Measurements from ENCODE around the gene TIPARP.
"Not testable (repeated sequence)": the region's sequence is repeated elsewhere in the genome, so short reads cannot be mapped to it uniquely, and the experiment has no call there.

TIPARP gene

GRCh38 chr3:156646958-156647357 lies 27.4 kb upstream of the TIPARP start:
- Histone ChIP-seq H3K27me3 (replicated peaks in 2 of 5; ENCODE audit: control insufficient read depth in 4 of 5, insufficient read depth in 5 of 5, low read length in 4 of 5) (no peaks in the 10 kb centered on the region), H3K9me3 (ENCODE audit: control extremely low read depth in 1 of 5, control insufficient read depth in 4 of 5, insufficient read depth in 2 of 5, low read depth in 1 of 5, low read length in 4 of 5) (peaks cover 0 to 6% (median 3%) of the 10 kb centered on the region in 5 experiments), H3K27ac (ENCODE audit: insufficient read depth in 1 of 2, low read depth in 1 of 2, low read length in 2 of 2, poor library complexity in 1 of 2, severe bottlenecking in 2 of 2) (no peak overlapping the region), H3K4me3 (ENCODE audit: control insufficient read depth in 1 of 7, extremely low read depth in 1 of 7, insufficient read depth in 4 of 7, low read depth in 2 of 7, low read length in 6 of 7) (no peak overlapping the region), H3K4me1 (ENCODE audit: control extremely low read depth in 1 of 4, control insufficient read depth in 4 of 4, insufficient read depth in 4 of 4, low read length in 3 of 4) (peaks cover 17 to 51% (median 24%) of the 10 kb centered on the region in 4 experiments), H3K36me3 (ENCODE audit: control insufficient read depth in 4 of 4, insufficient read depth in 4 of 4, low read length in 3 of 4) (no peaks in the 10 kb centered on the region)
- ChIA-PET POLR2A (no interaction called here), CTCF (interaction anchor here (1.4 to 1.7 kb wide), 2 partner anchors 11 to 92 kb away, joined by 4 read pairs; partner anchors contain the start of gene SSR3)
- DNase-seq = no peak

GRCh38 chr3:156648086-156648485 lies 26.3 kb upstream of the TIPARP start:
- no peaks in the 10 kb centered on the region for H3K36me3 ChIP-seq (ENCODE audit: control insufficient read depth in 4 of 4, insufficient read depth in 4 of 4, low read length in 3 of 4)
- no peaks in the 10 kb centered on the region for H3K27me3 ChIP-seq (replicated peaks in 2 of 5; ENCODE audit: control insufficient read depth in 4 of 5, insufficient read depth in 5 of 5, low read length in 4 of 5)
- WGBS (ENCODE audit: insufficient coverage) = 100% methylated on average over 2 of the region's 3 CpGs
- ChIA-PET CTCF (interaction anchor here (0.8 to 1.7 kb wide), 5 partner anchors 26 to 106 kb away, joined by 3 to 4 read pairs (median 4); partner anchors contain the start of genes SSR3 and TIPARP), POLR2A (no interaction called here)
- H3K9me3 ChIP-seq (ENCODE audit: control extremely low read depth in 1 of 5, control insufficient read depth in 4 of 5, insufficient read depth in 2 of 5, low read depth in 1 of 5, low read length in 4 of 5) = peaks cover 0 to 6% (median 3%) of the 10 kb centered on the region in 5 experiments
- no peak overlapping the region for H3K27ac ChIP-seq (ENCODE audit: insufficient read depth in 1 of 2, low read depth in 1 of 2, low read length in 2 of 2, poor library complexity in 1 of 2, severe bottlenecking in 2 of 2)
- peaks cover 11 to 39% (median 17%) of the 10 kb centered on the region in 4 experiments for H3K4me1 ChIP-seq (ENCODE audit: control extremely low read depth in 1 of 4, control insufficient read depth in 4 of 4, insufficient read depth in 4 of 4, low read length in 3 of 4)
- no peak overlapping the region for H3K4me3 ChIP-seq (ENCODE audit: control insufficient read depth in 1 of 7, extremely low read depth in 1 of 7, insufficient read depth in 4 of 7, low read depth in 2 of 7, low read length in 6 of 7)
- no peak for DNase-seq

- ChIA-PET POLR2A (no interaction called here), CTCF (interaction anchor here (1.7 kb wide), 1 partner anchor 433 kb away, joined by 6 read pairs; no protein-coding TSS in a partner anchor)
- no peaks in the 10 kb centered on the region for H3K27me3 ChIP-seq (replicated peaks in 2 of 5; ENCODE audit: control insufficient read depth in 4 of 5, insufficient read depth in 5 of 5, low read length in 4 of 5)
- H3K36me3 ChIP-seq (ENCODE audit: control insufficient read depth in 4 of 4, insufficient read depth in 4 of 4, low read length in 3 of 4) = no peaks in the 10 kb centered on the region
- peaks cover 0 to 6% (median 3%) of the 10 kb centered on the region in 5 experiments for H3K9me3 ChIP-seq (ENCODE audit: control extremely low read depth in 1 of 5, control insufficient read depth in 4 of 5, insufficient read depth in 2 of 5, low read depth in 1 of 5, low read length in 4 of 5)
- no CpG with 5 or more reads among the region's 1 CpG for WGBS (ENCODE audit: insufficient coverage)
- peak in 2 of 3 donors; percentile 27 to 44 for DNase-seq
- peaks cover 0 to 24% (median 4%) of the 10 kb centered on the region in 4 experiments for H3K4me1 ChIP-seq (ENCODE audit: control extremely low read depth in 1 of 4, control insufficient read depth in 4 of 4, insufficient read depth in 4 of 4, low read length in 3 of 4)
- no peak overlapping the region for H3K27ac ChIP-seq (ENCODE audit: insufficient read depth in 1 of 2, low read depth in 1 of 2, low read length in 2 of 2, poor library complexity in 1 of 2, severe bottlenecking in 2 of 2)
- H3K4me3 ChIP-seq (ENCODE audit: control insufficient read depth in 1 of 7, extremely low read depth in 1 of 7, insufficient read depth in 4 of 7, low read depth in 2 of 7, low read length in 6 of 7) = no peak overlapping the region
These were observed 24.7 kb upstream of the TIPARP start for GRCh38 chr3:156649681-156650080.

GRCh38 chr3:156652661-156653060 lies 21.7 kb upstream of the TIPARP start:
- no CpG with 5 or more reads among the region's 2 CpGs for WGBS (ENCODE audit: insufficient coverage)
- H3K9me3 ChIP-seq (ENCODE audit: control extremely low read depth in 1 of 5, control insufficient read depth in 4 of 5, insufficient read depth in 2 of 5, low read depth in 1 of 5, low read length in 4 of 5); H3K4me3 ChIP-seq (ENCODE audit: control insufficient read depth in 1 of 7, extremely low read depth in 1 of 7, insufficient read depth in 4 of 7, low read depth in 2 of 7, low read length in 6 of 7); POLR2A ChIA-PET; DNase-seq; H3K36me3 ChIP-seq (ENCODE audit: control insufficient read depth in 4 of 4, insufficient read depth in 4 of 4, low read length in 3 of 4); H3K27ac ChIP-seq (ENCODE audit: insufficient read depth in 1 of 2, low read depth in 1 of 2, low read length in 2 of 2, poor library complexity in 1 of 2, severe bottlenecking in 2 of 2); H3K27me3 ChIP-seq (replicated peaks in 2 of 5; ENCODE audit: control insufficient read depth in 4 of 5, insufficient read depth in 5 of 5, low read length in 4 of 5): not testable (repeated sequence)
- CTCF ChIA-PET = interaction anchor here (3.0 kb wide), 1 partner anchor 21 kb away, joined by 13 read pairs; no protein-coding TSS in a partner anchor
- peaks cover 0 to 12% (median 4%) of the 10 kb centered on the region in 4 experiments for H3K4me1 ChIP-seq (ENCODE audit: control extremely low read depth in 1 of 4, control insufficient read depth in 4 of 4, insufficient read depth in 4 of 4, low read length in 3 of 4)

DNA sequence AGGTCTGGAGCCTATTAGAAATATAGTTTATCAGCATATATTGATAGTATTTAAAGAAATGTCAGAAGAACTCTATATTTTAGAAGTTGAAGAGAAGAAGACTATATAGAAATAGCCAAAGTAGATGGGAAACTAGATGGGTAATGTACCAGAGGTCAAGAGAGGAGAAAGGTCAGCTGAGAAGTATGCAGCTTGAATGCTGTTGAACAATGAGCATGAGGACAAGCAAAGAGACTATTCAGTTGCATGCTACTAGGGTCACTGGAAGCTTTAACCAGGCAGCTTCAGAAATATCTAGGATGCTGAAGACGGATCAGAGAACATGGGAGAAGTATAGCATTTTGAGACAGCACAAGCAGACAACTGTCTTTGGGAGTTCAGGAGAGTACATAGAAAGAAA lies 19.6 kb upstream of the TIPARP start:
- ChIA-PET POLR2A (no interaction called here), CTCF (interaction anchor here (1.0 to 3.0 kb wide), 3 partner anchors 9 to 19 kb away, joined by 3 to 13 read pairs (median 3); no protein-coding TSS in a partner anchor)
- H3K4me1 ChIP-seq (ENCODE audit: control extremely low read depth in 1 of 4, control insufficient read depth in 4 of 4, insufficient read depth in 4 of 4, low read length in 3 of 4) = peaks cover 0 to 5% (median under 1%) of the 10 kb centered on the region in 4 experiments
- H3K27me3 ChIP-seq (replicated peaks in 2 of 5; ENCODE audit: control insufficient read depth in 4 of 5, insufficient read depth in 5 of 5, low read length in 4 of 5) = no peaks in the 10 kb centered on the region
- no peaks in the 10 kb centered on the region for H3K36me3 ChIP-seq (ENCODE audit: control insufficient read depth in 4 of 4, insufficient read depth in 4 of 4, low read length in 3 of 4)
- WGBS (ENCODE audit: insufficient coverage) = 100% methylated on average over 1 of the region's 1 CpG
- H3K27ac ChIP-seq (ENCODE audit: insufficient read depth in 1 of 2, low read depth in 1 of 2, low read length in 2 of 2, poor library complexity in 1 of 2, severe bottlenecking in 2 of 2) = no peak overlapping the region
- H3K4me3 ChIP-seq (ENCODE audit: control insufficient read depth in 1 of 7, extremely low read depth in 1 of 7, insufficient read depth in 4 of 7, low read depth in 2 of 7, low read length in 6 of 7) = no peak overlapping the region
- no peak for DNase-seq
- no peaks in the 10 kb centered on the region for H3K9me3 ChIP-seq (ENCODE audit: control extremely low read depth in 1 of 5, control insufficient read depth in 4 of 5, insufficient read depth in 2 of 5, low read depth in 1 of 5, low read length in 4 of 5)

DNA sequence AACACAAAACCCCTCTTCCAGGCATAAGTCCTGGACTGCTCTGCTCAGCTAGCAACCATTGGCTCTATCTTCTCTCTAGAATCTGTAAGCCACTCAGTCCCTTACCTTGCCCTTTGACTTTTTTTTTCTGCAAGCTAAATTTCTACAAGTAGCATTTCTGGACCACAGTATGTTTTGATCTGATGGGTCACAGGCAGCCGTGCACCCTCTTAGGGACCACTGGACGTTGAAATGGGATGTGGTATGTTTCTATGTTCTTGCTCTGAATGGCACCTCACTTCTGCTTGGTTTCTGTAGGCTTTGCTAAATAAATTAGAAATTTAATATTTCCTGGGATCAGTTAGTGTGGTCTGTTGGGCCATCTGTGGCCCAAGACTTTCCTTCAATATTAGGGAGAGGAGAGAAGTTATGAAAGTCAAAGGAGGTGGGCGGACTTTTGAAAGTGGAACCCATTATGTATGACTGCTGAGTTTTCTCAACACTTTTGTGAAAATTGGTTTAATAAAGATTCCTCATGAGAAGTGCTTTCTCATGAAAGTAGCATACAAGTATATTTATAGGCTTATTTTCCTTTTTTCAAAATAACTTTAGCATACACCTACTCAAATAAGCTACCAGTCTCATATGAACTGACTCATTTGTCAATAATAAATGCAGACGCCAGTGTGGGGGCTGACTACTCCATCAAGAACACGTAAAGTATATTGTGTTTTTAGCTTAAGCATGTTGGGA lies 18.4 kb upstream of the TIPARP start:
- no peak for DNase-seq
- Histone ChIP-seq H3K4me3 (ENCODE audit: control insufficient read depth in 1 of 7, extremely low read depth in 1 of 7, insufficient read depth in 4 of 7, low read depth in 2 of 7, low read length in 6 of 7) (no peak overlapping the region), H3K27me3 (replicated peaks in 2 of 5; ENCODE audit: control insufficient read depth in 4 of 5, insufficient read depth in 5 of 5, low read length in 4 of 5) (no peaks in the 10 kb centered on the region), H3K27ac (ENCODE audit: insufficient read depth in 1 of 2, low read depth in 1 of 2, low read length in 2 of 2, poor library complexity in 1 of 2, severe bottlenecking in 2 of 2) (no peak overlapping the region), H3K4me1 (ENCODE audit: control extremely low read depth in 1 of 4, control insufficient read depth in 4 of 4, insufficient read depth in 4 of 4, low read length in 3 of 4) (no peaks in the 10 kb centered on the region), H3K9me3 (ENCODE audit: control extremely low read depth in 1 of 5, control insufficient read depth in 4 of 5, insufficient read depth in 2 of 5, low read depth in 1 of 5, low read length in 4 of 5) (no peaks in the 10 kb centered on the region), H3K36me3 (ENCODE audit: control insufficient read depth in 4 of 4, insufficient read depth in 4 of 4, low read length in 3 of 4) (no peaks in the 10 kb centered on the region)
- POLR2A ChIA-PET = no interaction called here
- CTCF ChIA-PET = interaction anchor here (1.4 kb wide), 2 partner anchors 10 to 15 kb away, joined by 3 to 5 read pairs; no protein-coding TSS in a partner anchor
- WGBS (ENCODE audit: insufficient coverage) = 94% methylated on average over 2 of the region's 5 CpGs

- peaks cover 0 to 5% (median 0%) of the 10 kb centered on the region in 4 experiments for H3K4me1 ChIP-seq (ENCODE audit: control extremely low read depth in 1 of 4, control insufficient read depth in 4 of 4, insufficient read depth in 4 of 4, low read length in 3 of 4)
- H3K9me3 ChIP-seq (ENCODE audit: control extremely low read depth in 1 of 5, control insufficient read depth in 4 of 5, insufficient read depth in 2 of 5, low read depth in 1 of 5, low read length in 4 of 5) = no peaks in the 10 kb centered on the region
- no peaks in the 10 kb centered on the region for H3K36me3 ChIP-seq (ENCODE audit: control insufficient read depth in 4 of 4, insufficient read depth in 4 of 4, low read length in 3 of 4)
- no peak overlapping the region for H3K4me3 ChIP-seq (ENCODE audit: control insufficient read depth in 1 of 7, extremely low read depth in 1 of 7, insufficient read depth in 4 of 7, low read depth in 2 of 7, low read length in 6 of 7)
- H3K27ac ChIP-seq (ENCODE audit: insufficient read depth in 1 of 2, low read depth in 1 of 2, low read length in 2 of 2, poor library complexity in 1 of 2, severe bottlenecking in 2 of 2) = no peak overlapping the region
- DNase-seq = no peak
- 94% methylated on average over 2 of the region's 2 CpGs for WGBS (ENCODE audit: insufficient coverage)
- H3K27me3 ChIP-seq (replicated peaks in 2 of 5; ENCODE audit: control insufficient read depth in 4 of 5, insufficient read depth in 5 of 5, low read length in 4 of 5) = no peaks in the 10 kb centered on the region
- CTCF ChIA-PET = no interaction called here
- POLR2A ChIA-PET = no interaction called here
These were observed 16.9 kb upstream of the TIPARP start for GRCh38 chr3:156657440-156657839.

Measured in common myeloid progenitor, CD34-positive (primary cell).